Thyroid gland (tissue), 4 donors: ENCODE measurements around the gene HINT1.

ENCODE experiments used
- POLR2A ChIP-seq, 2 donors: fragments of 450-650 bp; IDR thresholded peaks; one replicate each; pipeline ENCODE4 v1.6.1; 2017; ENCODE audit warnings: antibody characterized with exemption in 2 of 2, mild to moderate bottlenecking in 2 of 2, moderate library complexity in 1 of 2
- TF ChIP-seq, protein P1 (sequence below), 6 experiments: fragments of 200-600 bp in 3 of 6; fragments of 450-650 bp in 3 of 6; sonication (generic) in 3 of 6; IDR thresholded peaks; one replicate each; pipeline ENCODE4 v1.5.1; 2016 to 2019; ENCODE audit warnings: antibody characterized with exemption in 6 of 6, mild to moderate bottlenecking in 2 of 6, inconsistent platforms in 1 of 6, moderate library complexity in 1 of 6

DNA sequence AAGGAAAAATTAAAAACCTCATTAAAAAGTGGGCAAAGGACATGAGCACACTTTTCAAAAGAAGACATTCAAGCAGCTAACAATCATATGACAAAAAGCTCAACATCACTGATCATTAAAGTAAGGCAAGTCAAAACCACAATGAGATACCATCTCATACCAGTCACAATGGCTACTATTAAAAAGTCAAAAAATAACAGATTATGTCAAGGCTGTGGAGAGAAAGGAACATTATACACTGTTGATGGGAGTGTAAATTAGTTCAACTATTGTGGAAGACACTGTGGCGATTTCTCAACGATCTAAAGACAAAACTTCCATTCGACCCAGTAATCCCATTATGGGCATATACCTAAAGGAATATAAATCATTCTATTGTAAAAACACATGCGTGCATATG is 35.8 kb downstream of the HINT1 start:
- no peak for TF ChIP-seq POLR2A (IDR thresholded peaks at IDR 0.05)
- TF ChIP-seq, protein P1, sequence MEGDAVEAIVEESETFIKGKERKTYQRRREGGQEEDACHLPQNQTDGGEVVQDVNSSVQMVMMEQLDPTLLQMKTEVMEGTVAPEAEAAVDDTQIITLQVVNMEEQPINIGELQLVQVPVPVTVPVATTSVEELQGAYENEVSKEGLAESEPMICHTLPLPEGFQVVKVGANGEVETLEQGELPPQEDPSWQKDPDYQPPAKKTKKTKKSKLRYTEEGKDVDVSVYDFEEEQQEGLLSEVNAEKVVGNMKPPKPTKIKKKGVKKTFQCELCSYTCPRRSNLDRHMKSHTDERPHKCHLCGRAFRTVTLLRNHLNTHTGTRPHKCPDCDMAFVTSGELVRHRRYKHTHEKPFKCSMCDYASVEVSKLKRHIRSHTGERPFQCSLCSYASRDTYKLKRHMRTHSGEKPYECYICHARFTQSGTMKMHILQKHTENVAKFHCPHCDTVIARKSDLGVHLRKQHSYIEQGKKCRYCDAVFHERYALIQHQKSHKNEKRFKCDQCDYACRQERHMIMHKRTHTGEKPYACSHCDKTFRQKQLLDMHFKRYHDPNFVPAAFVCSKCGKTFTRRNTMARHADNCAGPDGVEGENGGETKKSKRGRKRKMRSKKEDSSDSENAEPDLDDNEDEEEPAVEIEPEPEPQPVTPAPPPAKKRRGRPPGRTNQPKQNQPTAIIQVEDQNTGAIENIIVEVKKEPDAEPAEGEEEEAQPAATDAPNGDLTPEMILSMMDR (IDR thresholded peaks at IDR 0.05), result no peak
